Adrenal gland (tissue), 12 donors: ENCODE measurements around the gene NMNAT1. TPM values are rescaled to one million over a fixed set of nuclear protein-coding genes. Genes with fewer than 3 reads are reported as not detected.

ENCODE experiments used
- DNase-seq, 7 donors: peaks; one replicate each; pipeline ENCODE4 v3.0.0-alpha.2; 2019 to 2020
- H3K27ac ChIP-seq, 5 donors: fragments of 200-600 bp; sonication (generic) in 4 of 5; 1 replicate in 3 of 5; 2 replicates in 2 of 5; pipeline versions ENCODE4 v1.5.1 to v1.8.0; 2016 to 2020; ENCODE audit warnings: mild to moderate bottlenecking in 1 of 5
- H3K27me3 ChIP-seq: fragments of 200-600 bp; 2 replicates; pipeline ENCODE4 v1.8.0; 2021
- H3K36me3 ChIP-seq, 2 donors: fragments of 200-600 bp; replicated peaks in 1 of 2; 1 replicate in 1 of 2; 2 replicates in 1 of 2; pipeline versions ENCODE4 v1.5.1 to v1.8.0; 2018 to 2022
- H3K4me1 ChIP-seq, 2 donors: fragments of 200-600 bp; replicated peaks in 1 of 2; 1 replicate in 1 of 2; 2 replicates in 1 of 2; pipeline versions ENCODE4 v1.5.1 to v1.8.0; 2018 to 2021
- H3K4me3 ChIP-seq, 4 donors: fragments of 200-600 bp; sonication (generic) in 3 of 4; one replicate each; pipeline ENCODE4 v1.5.1; 2016 to 2018
- H3K9me3 ChIP-seq, 3 donors: fragments of 200-600 bp; sonication (generic) in 1 of 3; replicated peaks in 1 of 3; 1 replicate in 2 of 3; 2 replicates in 1 of 3; pipeline versions ENCODE4 v1.5.1 to v1.8.0; 2016 to 2021
- CTCF ChIP-seq, 6 experiments: fragments of 450-650 bp in 4 of 6; fragments of 200-600 bp in 2 of 6; sonication (generic) in 1 of 6; IDR thresholded peaks; 1 replicate in 5 of 6; 2 replicates in 1 of 6; pipeline versions ENCODE4 v1.5.1 to v1.8.0; 2016 to 2021; ENCODE audit warnings: antibody characterized with exemption in 6 of 6, mild to moderate bottlenecking in 2 of 6, moderate library complexity in 1 of 6
- POLR2A ChIP-seq, 2 donors: fragments of 450-650 bp; IDR thresholded peaks; one replicate each; pipeline ENCODE4 v1.6.1; 2017; ENCODE audit warnings: antibody characterized with exemption in 2 of 2, mild to moderate bottlenecking in 2 of 2, moderate library complexity in 1 of 2
- WGBS, 4 donors: extraction: QIAGEN DNeasy Blood & Tissue Kit in 2 of 4; methylation state at CpG; one replicate each; pipeline versions ENCODE4 v1.1.5 to v1.1.7; 2013 to 2017; 5-methylcytosine and 5-hydroxymethylcytosine counted together
- intact Hi-C, 2 donors: fragments of 100-400 bp; cut with DNase I; formaldehyde crosslinking; loops; one replicate each; pipeline versions ENCODE4 v1.14.1 to v1.15.0; 2022 to 2023
- polyA plus RNA-seq, 3 donors: library from polyadenylated mRNA; stranded (reverse); fragments of 200-250 nt in 2 of 3; fragments of 350-450 nt in 1 of 3; fragmentation: Illumina TruSeq in 1 of 3; extraction: RNeasy Lipid Tissue Mini Kit (QIAGEN cat#74804) in 1 of 3; gene quantifications; one replicate each; pipeline ENCODE4 v1.2.3, GENCODE V29; 2013 to 2014
- total RNA-seq, 9 donors: library from RNA; depleted of rRNA in 4 of 9; stranded (reverse); fragments of >200 nt in 4 of 9; fragments of 120-200 nt in 1 of 9; fragmentation: NEBNext Ultra II Directional in 1 of 9; extraction: Animal tissue kit (Norgen Biotek cat#: 25700) in 1 of 9; gene quantifications; one replicate each; pipeline versions ENCODE4 v1.1.0 to v1.2.4, GENCODE V29; 2013 to 2023
- donor health status: healthy with polysubstance abuse.
- donor health status: Bipolar disorder and iron deficiency.
- donor health status: DM: yes; HTN: yes; CAD: no.
- donor health status: DM: no; HTN: no; CAD: no.
- donor health status: DM: no; HTN: no; CAD: no.
- donor health status: DM: yes; HTN: yes; CAD: no.

The NMNAT1 gene
- total and polyA plus RNA-seq, 12 donors: 5.6 to 27.1 (median 11.7) TPM

- peak in 6 of 7 donors; percentile 20 to 74 (median 35) for DNase-seq
- Histone ChIP-seq H3K27ac (peak overlapping the region in 3 of 5 donors; percentile 12 to 75 (median 69)), H3K4me3 (no peak overlapping the region), H3K36me3 (no peaks in the 10 kb centered on the region), H3K27me3 (no peaks in the 10 kb centered on the region), H3K9me3 (no peaks in the 10 kb centered on the region), H3K4me1 (peaks cover 7 to 22% of the 10 kb centered on the region in 2 donors)
- intact Hi-C loops: no loop called here
- TF ChIP-seq CTCF (IDR thresholded peaks at IDR 0.05) (no peak), POLR2A (IDR thresholded peaks at IDR 0.05) (no peak)
- WGBS, 4 donors: 56 to 74% (median 64%) methylated on average over 6 to 9 of the region's 9 CpGs
Observed at GRCh38 chr1:9901148-9902059, 41.9 kb upstream of the NMNAT1 start.

- peaks cover 7 to 22% of the 10 kb centered on the region in 2 donors for H3K4me1 ChIP-seq
- peak in 2 of 7 donors; percentile 18 to 31 for DNase-seq
- intact Hi-C loops: no loop called here
- WGBS, 4 donors: 48 to 70% (median 54%) methylated on average over 5 to 6 of the region's 6 CpGs
- no peaks in the 10 kb centered on the region for H3K36me3 ChIP-seq
- peak overlapping the region in 3 of 5 donors; percentile 12 to 75 (median 69) for H3K27ac ChIP-seq
- no peaks in the 10 kb centered on the region for H3K9me3 ChIP-seq
- H3K27me3 ChIP-seq: no peaks in the 10 kb centered on the region
- TF ChIP-seq POLR2A (IDR thresholded peaks at IDR 0.05) (no peak), CTCF (IDR thresholded peaks at IDR 0.05) (no peak)
- H3K4me3 ChIP-seq: no peak overlapping the region
Observed at GRCh38 chr1:9902060-9902452, 41.2 kb upstream of the NMNAT1 start.

- intact Hi-C loops: no loop called here
- H3K9me3 ChIP-seq: no peaks in the 10 kb centered on the region
- no peak overlapping the region for H3K4me3 ChIP-seq
- H3K27me3 ChIP-seq: no peaks in the 10 kb centered on the region
- TF ChIP-seq POLR2A (IDR thresholded peaks at IDR 0.05): no peak
- TF ChIP-seq CTCF (IDR thresholded peaks at IDR 0.05): no peak
- 89 to 93% (median 92%) methylated on average over 9 of the region's 9 CpGs for WGBS, 4 donors
- no peak for DNase-seq
- H3K36me3 ChIP-seq: no peaks in the 10 kb centered on the region
- H3K27ac ChIP-seq: no peak overlapping the region
- peaks cover 10 to 26% of the 10 kb centered on the region in 2 donors for H3K4me1 ChIP-seq
Observed at GRCh38 chr1:9903801-9904527, 39.3 kb upstream of the NMNAT1 start.

GRCh38 chr1:9904596-9904995 is 38.7 kb upstream of the NMNAT1 start:
- no peaks in the 10 kb centered on the region for H3K27me3 ChIP-seq
- DNase-seq: no peak
- 73 to 84% (median 76%) methylated on average over 3 of the region's 3 CpGs for WGBS, 4 donors
- H3K36me3 ChIP-seq: no peaks in the 10 kb centered on the region
- no peaks in the 10 kb centered on the region for H3K9me3 ChIP-seq
- H3K4me3 ChIP-seq: no peak overlapping the region
- peaks cover 16 to 32% of the 10 kb centered on the region in 2 donors for H3K4me1 ChIP-seq
- intact Hi-C loops: no loop called here
- TF ChIP-seq POLR2A (IDR thresholded peaks at IDR 0.05): no peak
- no peak for TF ChIP-seq CTCF (IDR thresholded peaks at IDR 0.05)
- H3K27ac ChIP-seq: no peak overlapping the region
